Stimulated activated CD4-positive, alpha-beta T cell treated with anti-CD3 and anti-CD28 coated beads, Interleukin-2, amount 100 ng/mL, for 48 hours (primary cell): ENCODE measurements around the gene MISP.

Source experiments
- DNase-seq, 2 donors: peaks; one replicate each; pipeline ENCODE4 v3.0.0-alpha.2; 2020

The MISP gene

DNA sequence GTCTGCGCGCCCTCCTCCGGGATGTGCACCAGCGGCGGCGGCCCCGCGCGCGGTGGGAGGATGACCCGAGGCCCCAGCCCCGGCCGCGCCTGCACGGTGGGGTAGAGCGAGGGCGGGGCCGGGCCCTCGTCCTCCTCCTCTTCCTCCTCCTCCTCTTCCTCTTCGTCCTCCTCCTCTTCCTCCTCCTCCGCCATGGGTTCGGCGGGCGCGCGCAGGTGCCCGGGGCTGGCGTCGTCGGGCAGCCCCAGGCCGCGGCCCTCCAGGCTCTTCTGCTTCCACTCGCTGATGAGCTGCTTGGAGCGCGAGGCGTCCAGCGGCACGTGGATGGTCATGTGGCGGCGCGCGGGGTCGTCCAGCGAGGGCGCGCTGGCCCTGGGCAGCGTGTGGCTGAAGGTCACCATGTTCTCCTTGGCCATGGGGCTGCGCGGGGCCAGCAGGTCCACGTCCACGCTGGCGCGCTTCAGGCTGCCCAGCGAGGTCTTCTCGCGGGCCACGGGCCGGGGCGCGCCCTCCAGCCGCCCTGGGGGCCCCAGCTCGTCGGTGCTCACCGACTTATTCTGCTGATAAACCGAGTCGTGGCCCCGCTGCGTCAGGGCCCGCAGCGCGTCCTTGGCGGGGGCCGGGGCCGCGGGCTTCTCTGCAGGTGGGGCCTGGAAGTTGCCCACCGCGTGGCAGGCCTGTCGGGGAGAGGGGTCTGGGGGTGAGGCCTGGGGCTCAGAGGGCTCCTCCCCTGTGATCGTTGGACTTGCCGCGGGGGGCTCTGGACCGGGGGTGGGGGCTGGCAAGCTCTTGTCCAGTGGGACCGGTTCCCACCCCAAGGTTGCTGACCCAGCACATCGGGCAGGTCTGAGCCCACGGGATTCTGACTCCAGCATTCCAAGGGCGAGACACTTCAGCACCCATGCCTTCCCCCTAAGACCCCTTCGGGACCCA lies 62.6 kb downstream of the MISP start:
- no peak for DNase-seq
